Mesenchymal stem cell (in vitro differentiated cells and primary cell): ENCODE results near the gene OLFM4.

Experiments
- DNase-seq: peaks from one replicate; pipeline ENCODE4 v3.0.0-alpha.2; 2013
- H2AFZ ChIP-seq: one replicate; pipeline ENCODE4 v1.6.1; 2013; ENCODE audit warnings: low read depth, mild to moderate bottlenecking, control low read depth, inconsistent platforms, low read length, moderate library complexity
- H2AK5ac ChIP-seq: 2 replicates; pipeline ENCODE4 v1.6.1; 2013; ENCODE audit warnings: low read length, moderate library complexity, mild to moderate bottlenecking, inconsistent platforms; ENCODE audit not compliant: severe bottlenecking
- H2BK120ac ChIP-seq: one replicate; pipeline ENCODE4 v1.6.1; 2013; ENCODE audit warnings: low read depth, mild to moderate bottlenecking, inconsistent platforms, low read length, moderate library complexity
- H2BK12ac ChIP-seq, 2 experiments: one replicate each; pipeline ENCODE4 v1.6.1; 2013; ENCODE audit warnings: inconsistent platforms in 2 of 2, low read length in 2 of 2, mild to moderate bottlenecking in 2 of 2, moderate library complexity in 2 of 2, control low read depth in 1 of 2
- H2BK15ac ChIP-seq: one replicate; pipeline ENCODE4 v1.6.1; 2013; ENCODE audit warnings: mild to moderate bottlenecking, low read depth, inconsistent platforms; ENCODE audit not compliant: poor library complexity, severe bottlenecking
- H2BK5ac ChIP-seq: 2 replicates; pipeline ENCODE4 v1.6.1; 2013; ENCODE audit warnings: low read depth, mild to moderate bottlenecking, low read length, control low read depth, inconsistent platforms; ENCODE audit not compliant: poor library complexity, severe bottlenecking
- H3K14ac ChIP-seq, 2 experiments: one replicate each; pipeline ENCODE4 v1.6.1; 2013; ENCODE audit warnings: inconsistent platforms in 2 of 2, low read length in 2 of 2, control low read depth in 1 of 2, mild to moderate bottlenecking in 1 of 2, moderate library complexity in 1 of 2
- H3K18ac ChIP-seq, 2 experiments: one replicate each; pipeline ENCODE4 v1.6.1; 2013; ENCODE audit warnings: inconsistent platforms in 2 of 2, low read length in 2 of 2, control low read depth in 1 of 2, low read depth in 1 of 2, mild to moderate bottlenecking in 1 of 2
- H3K23ac ChIP-seq, 2 experiments: one replicate each; pipeline ENCODE4 v1.6.1; 2013; ENCODE audit warnings: inconsistent platforms in 2 of 2, low read length in 2 of 2, mild to moderate bottlenecking in 2 of 2, moderate library complexity in 2 of 2, control low read depth in 1 of 2
- H3K27ac ChIP-seq: 2 replicates; pipeline ENCODE4 v1.5.1; 2013; ENCODE audit warnings: mild to moderate bottlenecking, moderate library complexity, low read length, control low read depth, inconsistent platforms; ENCODE audit not compliant: poor library complexity, severe bottlenecking
- H3K27me3 ChIP-seq, 2 experiments: 2 replicates each; pipeline versions ENCODE4 v1.6.1 to v1.7.0; 2013; ENCODE audit warnings: low read length in 2 of 2, mild to moderate bottlenecking in 2 of 2, moderate library complexity in 2 of 2, control low read depth in 1 of 2, inconsistent platforms in 1 of 2; ENCODE audit not compliant: control insufficient read depth in 1 of 2, insufficient read depth in 1 of 2
- H3K36me3 ChIP-seq, 2 experiments: 2 replicates each; pipeline versions ENCODE4 v1.6.1 to v1.7.0; 2013; ENCODE audit warnings: low read length in 2 of 2, control low read depth in 1 of 2, inconsistent platforms in 1 of 2, low read depth in 1 of 2, mild to moderate bottlenecking in 1 of 2; ENCODE audit not compliant: insufficient read depth in 2 of 2, control insufficient read depth in 1 of 2
- H3K4ac ChIP-seq, 2 experiments: one replicate each; pipeline ENCODE4 v1.6.1; 2013; ENCODE audit warnings: inconsistent platforms in 2 of 2, low read length in 2 of 2, mild to moderate bottlenecking in 2 of 2, moderate library complexity in 2 of 2, control low read depth in 1 of 2, low read depth in 1 of 2
- H3K4me1 ChIP-seq: 2 replicates; pipeline ENCODE4 v1.6.1; 2013; ENCODE audit warnings: low read depth, low read length, control low read depth; ENCODE audit not compliant: control insufficient read depth, insufficient read depth
- H3K4me2 ChIP-seq: 2 replicates; pipeline ENCODE4 v1.6.1; 2013; ENCODE audit warnings: low read length, mild to moderate bottlenecking, inconsistent platforms; ENCODE audit not compliant: poor library complexity, severe bottlenecking
- H3K4me3 ChIP-seq, 2 experiments: 2 replicates each; pipeline versions ENCODE4 v1.5.1 to v1.7.0; 2013; ENCODE audit warnings: low read length in 2 of 2, mild to moderate bottlenecking in 2 of 2, control low read depth in 1 of 2, low read depth in 1 of 2; ENCODE audit not compliant: insufficient read depth in 1 of 2
- H3K79me1 ChIP-seq: replicated peaks from 2 replicates; pipeline ENCODE4 v1.6.1; 2013; ENCODE audit warnings: mild to moderate bottlenecking, control low read depth, low read length, inconsistent platforms; ENCODE audit not compliant: poor library complexity, severe bottlenecking
- H3K9ac ChIP-seq: 2 replicates; pipeline ENCODE4 v1.7.0; 2013; ENCODE audit warnings: mild to moderate bottlenecking, low read length, moderate library complexity
- H3K9me3 ChIP-seq: 2 replicates; pipeline ENCODE4 v1.7.0; 2013; ENCODE audit warnings: mild to moderate bottlenecking, low read length; ENCODE audit not compliant: control insufficient read depth
- H4K8ac ChIP-seq: one replicate; pipeline ENCODE4 v1.6.1; 2013; ENCODE audit warnings: inconsistent platforms, mild to moderate bottlenecking, low read length, moderate library complexity
- H4K91ac ChIP-seq: one replicate; pipeline ENCODE4 v1.6.1; 2013; ENCODE audit warnings: mild to moderate bottlenecking, low read length, inconsistent platforms
- WGBS: methylation state at CpG from one replicate; pipeline ENCODE4 v1.1.7; 2013; ENCODE audit warnings: mixed read lengths; 5-methylcytosine and 5-hydroxymethylcytosine counted together

Gene OLFM4

DNA sequence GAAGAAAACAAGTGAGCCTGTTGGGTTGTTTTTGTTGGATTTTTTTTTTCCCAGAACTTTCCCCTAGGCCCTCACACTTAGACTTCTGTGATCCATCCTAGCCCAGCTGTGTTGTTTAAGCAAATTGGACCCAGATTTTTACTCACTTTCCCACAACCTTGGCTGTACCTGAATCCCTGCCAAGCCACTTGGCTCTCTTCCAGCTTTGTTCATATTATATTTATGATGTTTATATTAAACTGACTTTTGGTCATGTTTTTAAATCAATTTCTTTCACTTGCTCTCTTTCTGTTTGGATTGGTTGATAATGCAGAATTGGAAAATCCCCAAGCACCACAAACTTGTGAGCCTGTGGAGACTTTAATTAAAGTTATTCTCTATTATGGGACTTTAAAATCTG is 16.6 kb downstream of the OLFM4 start:
- Histone ChIP-seq H3K9ac (no peak overlapping the region), H3K9me3 (no peaks in the 10 kb centered on the region), H3K4me3 (no peak overlapping the region), H2BK120ac (no peak overlapping the region), H3K23ac (no peak overlapping the region), H3K14ac (no peak overlapping the region), H2BK5ac (no peak overlapping the region), H4K91ac (no peak overlapping the region), H3K4ac (no peak overlapping the region), H3K18ac (no peak overlapping the region), H3K4me1 (no peaks in the 10 kb centered on the region), H4K8ac (no peak overlapping the region), H2AFZ (no peak overlapping the region), H2BK15ac (no peak overlapping the region), H3K27me3 (no peaks in the 10 kb centered on the region), H3K36me3 (no peaks in the 10 kb centered on the region), H2BK12ac (no peak overlapping the region), H3K27ac (no peak overlapping the region), H3K79me1 (no peaks in the 10 kb centered on the region), H3K4me2 (no peak overlapping the region), H2AK5ac (no peak overlapping the region)
- no peak for DNase-seq

DNA sequence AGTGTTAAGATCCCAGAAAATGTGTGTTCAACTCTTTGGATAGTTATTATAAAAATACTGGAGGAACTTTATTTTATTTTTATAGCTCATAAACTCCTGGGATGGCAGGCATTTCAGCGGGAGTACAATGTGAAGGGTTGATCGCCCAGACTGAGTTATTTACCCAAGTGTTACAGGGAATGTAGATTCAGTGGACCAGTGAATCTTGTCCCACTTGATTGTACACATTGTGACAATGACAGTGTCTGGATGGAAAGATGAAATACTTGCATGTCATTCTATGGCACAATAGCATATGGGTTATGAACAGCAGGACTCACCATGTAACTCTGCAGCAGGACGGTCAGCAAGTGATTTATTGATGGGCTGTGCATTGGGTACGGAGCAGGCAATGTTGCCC is 20.3 kb downstream of the OLFM4 start:
- Histone ChIP-seq H2BK120ac (no peak overlapping the region), H3K4me1 (no peaks in the 10 kb centered on the region), H3K4ac (no peak overlapping the region), H3K9ac (no peak overlapping the region), H3K4me3 (no peak overlapping the region), H3K79me1 (no peaks in the 10 kb centered on the region), H4K8ac (no peak overlapping the region), H3K4me2 (no peak overlapping the region), H3K9me3 (no peaks in the 10 kb centered on the region), H2AK5ac (no peak overlapping the region), H3K18ac (no peak overlapping the region), H3K27ac (no peak overlapping the region), H3K23ac (no peak overlapping the region), H2BK5ac (no peak overlapping the region), H2AFZ (no peak overlapping the region), H3K14ac (no peak overlapping the region), H2BK12ac (no peak overlapping the region), H4K91ac (no peak overlapping the region), H3K36me3 (no peaks in the 10 kb centered on the region), H2BK15ac (no peak overlapping the region), H3K27me3 (no peaks in the 10 kb centered on the region)
- no peak for DNase-seq
- 87% methylated on average over 4 of the region's 4 CpGs for WGBS

DNA sequence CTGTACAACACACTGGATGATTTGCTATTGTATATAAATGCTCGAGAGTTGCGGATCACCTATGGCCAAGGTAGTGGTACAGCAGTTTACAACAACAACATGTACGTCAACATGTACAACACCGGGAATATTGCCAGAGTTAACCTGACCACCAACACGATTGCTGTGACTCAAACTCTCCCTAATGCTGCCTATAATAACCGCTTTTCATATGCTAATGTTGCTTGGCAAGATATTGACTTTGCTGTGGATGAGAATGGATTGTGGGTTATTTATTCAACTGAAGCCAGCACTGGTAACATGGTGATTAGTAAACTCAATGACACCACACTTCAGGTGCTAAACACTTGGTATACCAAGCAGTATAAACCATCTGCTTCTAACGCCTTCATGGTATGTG is 21.5 kb downstream of the OLFM4 start:
- Histone ChIP-seq H3K27ac (no peak overlapping the region), H2AK5ac (no peak overlapping the region), H3K4me1 (no peaks in the 10 kb centered on the region), H3K18ac (no peak overlapping the region), H2BK5ac (no peak overlapping the region), H3K4me3 (no peak overlapping the region), H3K79me1 (no peaks in the 10 kb centered on the region), H4K8ac (no peak overlapping the region), H4K91ac (no peak overlapping the region), H3K27me3 (no peaks in the 10 kb centered on the region), H2BK15ac (no peak overlapping the region), H3K4me2 (no peak overlapping the region), H2AFZ (no peak overlapping the region), H3K23ac (no peak overlapping the region), H2BK12ac (no peak overlapping the region), H3K36me3 (no peaks in the 10 kb centered on the region), H3K9me3 (no peaks in the 10 kb centered on the region), H3K14ac (no peak overlapping the region), H3K4ac (no peak overlapping the region), H2BK120ac (no peak overlapping the region), H3K9ac (no peak overlapping the region)
- DNase-seq, result no peak
- WGBS, result 100% methylated on average over 5 of the region's 7 CpGs

DNA sequence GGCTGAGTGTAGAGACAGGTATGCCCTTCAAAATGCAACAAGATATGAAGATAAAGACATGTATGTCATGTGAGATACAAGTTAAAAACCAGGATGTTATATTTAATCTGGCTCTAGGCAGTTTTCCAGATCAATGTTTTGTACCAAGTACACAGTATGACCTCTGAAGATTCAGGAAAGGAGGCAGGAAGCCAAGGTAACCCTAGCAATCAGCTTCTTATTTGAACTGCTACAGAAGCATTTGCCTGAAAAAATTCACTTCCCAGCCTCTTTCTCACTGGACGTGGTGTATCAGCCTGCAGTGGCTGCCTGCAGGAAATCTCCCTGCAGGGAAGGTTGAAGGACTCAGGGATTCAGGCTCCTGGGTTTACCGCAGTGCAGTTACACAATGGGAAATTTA is 24.1 kb downstream of the OLFM4 start:
- no peak overlapping the region for H3K9ac ChIP-seq
- H3K9me3 ChIP-seq, result no peaks in the 10 kb centered on the region
- H3K79me1 ChIP-seq, result no peaks in the 10 kb centered on the region
- H3K36me3 ChIP-seq, result no peaks in the 10 kb centered on the region
- H3K14ac ChIP-seq, result no peak overlapping the region
- H3K27me3 ChIP-seq, result no peaks in the 10 kb centered on the region
- H3K4me1 ChIP-seq, result no peaks in the 10 kb centered on the region
- no peak overlapping the region for H3K18ac ChIP-seq
- H2BK15ac ChIP-seq, result no peak overlapping the region
- no peak for DNase-seq
- no peak overlapping the region for H2BK12ac ChIP-seq
- H2BK120ac ChIP-seq, result no peak overlapping the region
- H3K23ac ChIP-seq, result no peak overlapping the region
- H2BK5ac ChIP-seq, result no peak overlapping the region
- H3K4me2 ChIP-seq, result no peak overlapping the region
- no peak overlapping the region for H4K91ac ChIP-seq
- H2AFZ ChIP-seq, result no peak overlapping the region
- no peak overlapping the region for H3K27ac ChIP-seq
- no peak overlapping the region for H4K8ac ChIP-seq
- 17% methylated on average over 1 of the region's 2 CpGs for WGBS
- H2AK5ac ChIP-seq, result no peak overlapping the region
- no peak overlapping the region for H3K4ac ChIP-seq
- no peak overlapping the region for H3K4me3 ChIP-seq
